Astrocyte (in vitro differentiated cells and primary cell): ENCODE data around the gene FAM180B.

Experiments used
- EZH2 ChIP-seq: IDR thresholded peaks from 2 replicates; pipeline ENCODE4 v1.6.1; 2012; ENCODE audit warnings: mild to moderate bottlenecking, low read length, inconsistent platforms; ENCODE audit not compliant: insufficient read depth
- TF ChIP-seq, protein P1 (sequence below): IDR thresholded peaks from 2 replicates; pipeline ENCODE4 v1.5.1; 2011; ENCODE audit warnings: low read depth, mild to moderate bottlenecking, inconsistent platforms, low read length, moderate library complexity; ENCODE audit not compliant: insufficient read depth

DNA sequence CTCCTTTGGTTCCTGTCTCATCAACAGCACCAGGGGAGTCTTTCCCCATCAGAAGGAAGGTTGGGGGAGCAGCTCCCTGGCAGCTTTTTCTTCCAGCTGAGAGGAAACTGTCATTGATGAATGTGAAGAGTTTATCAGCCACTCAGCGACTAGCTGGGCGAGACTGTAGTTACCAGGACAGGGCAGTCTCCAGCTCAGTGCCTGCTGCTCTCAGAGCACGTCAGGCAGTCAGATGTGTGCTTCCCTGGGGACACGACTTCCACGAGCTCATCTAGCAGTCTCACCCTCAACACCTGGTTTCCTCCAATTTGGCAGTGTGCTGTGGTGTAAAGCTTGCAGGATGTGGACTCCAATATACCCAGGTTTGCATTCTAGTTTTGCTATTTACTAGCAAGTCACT lies 20.3 kb downstream of the FAM180B start:
- TF ChIP-seq, protein P1, sequence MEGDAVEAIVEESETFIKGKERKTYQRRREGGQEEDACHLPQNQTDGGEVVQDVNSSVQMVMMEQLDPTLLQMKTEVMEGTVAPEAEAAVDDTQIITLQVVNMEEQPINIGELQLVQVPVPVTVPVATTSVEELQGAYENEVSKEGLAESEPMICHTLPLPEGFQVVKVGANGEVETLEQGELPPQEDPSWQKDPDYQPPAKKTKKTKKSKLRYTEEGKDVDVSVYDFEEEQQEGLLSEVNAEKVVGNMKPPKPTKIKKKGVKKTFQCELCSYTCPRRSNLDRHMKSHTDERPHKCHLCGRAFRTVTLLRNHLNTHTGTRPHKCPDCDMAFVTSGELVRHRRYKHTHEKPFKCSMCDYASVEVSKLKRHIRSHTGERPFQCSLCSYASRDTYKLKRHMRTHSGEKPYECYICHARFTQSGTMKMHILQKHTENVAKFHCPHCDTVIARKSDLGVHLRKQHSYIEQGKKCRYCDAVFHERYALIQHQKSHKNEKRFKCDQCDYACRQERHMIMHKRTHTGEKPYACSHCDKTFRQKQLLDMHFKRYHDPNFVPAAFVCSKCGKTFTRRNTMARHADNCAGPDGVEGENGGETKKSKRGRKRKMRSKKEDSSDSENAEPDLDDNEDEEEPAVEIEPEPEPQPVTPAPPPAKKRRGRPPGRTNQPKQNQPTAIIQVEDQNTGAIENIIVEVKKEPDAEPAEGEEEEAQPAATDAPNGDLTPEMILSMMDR, result no peak
- TF ChIP-seq EZH2, result no peak
